H9 (cell line): ENCODE results near the gene KCNMA1. TPM values are rescaled to one million over a fixed set of nuclear protein-coding genes. Genes with fewer than 3 reads are reported as not detected.

ENCODE experiments used
- DNase-seq: peaks from one replicate; pipeline ENCODE4 v3.0.0-alpha.2; 2017
- H2AFZ ChIP-seq: one replicate; pipeline ENCODE4 v1.6.1; 2013; ENCODE audit warnings: mild to moderate bottlenecking, low read length, control low read depth, moderate library complexity
- H2AK5ac ChIP-seq: 2 replicates; pipeline ENCODE4 v1.6.1; 2013; ENCODE audit warnings: low read length, control low read depth, mixed read lengths; ENCODE audit not compliant: insufficient read length
- H2BK120ac ChIP-seq: one replicate; pipeline ENCODE4 v1.6.1; 2013; ENCODE audit warnings: low read depth, mild to moderate bottlenecking, low read length, control low read depth, inconsistent platforms; ENCODE audit not compliant: poor library complexity, severe bottlenecking
- H2BK12ac ChIP-seq: 2 replicates; pipeline ENCODE4 v1.6.1; 2013; ENCODE audit warnings: low read length, control low read depth, mixed read lengths, low read depth; ENCODE audit not compliant: insufficient read length
- H2BK15ac ChIP-seq: 2 replicates; pipeline ENCODE4 v1.6.1; 2013; ENCODE audit warnings: low read depth, low read length, control low read depth
- H2BK20ac ChIP-seq: one replicate; pipeline ENCODE4 v1.6.1; 2013; ENCODE audit warnings: low read depth, mild to moderate bottlenecking, low read length, control low read depth, inconsistent platforms; ENCODE audit not compliant: poor library complexity, severe bottlenecking
- H2BK5ac ChIP-seq: 2 replicates; pipeline ENCODE4 v1.6.1; 2013; ENCODE audit warnings: low read length, control low read depth, mixed read lengths; ENCODE audit not compliant: insufficient read length
- H3K14ac ChIP-seq: 2 replicates; pipeline ENCODE4 v1.6.1; 2013; ENCODE audit warnings: low read length, control low read depth; ENCODE audit not compliant: insufficient read depth
- H3K18ac ChIP-seq: 2 replicates; pipeline ENCODE4 v1.6.1; 2013; ENCODE audit warnings: low read depth, mild to moderate bottlenecking, mixed read lengths, low read length, control low read depth; ENCODE audit not compliant: insufficient read length
- H3K23ac ChIP-seq: 2 replicates; pipeline ENCODE4 v1.6.1; 2013; ENCODE audit warnings: low read length, control low read depth, mixed read lengths, low read depth; ENCODE audit not compliant: insufficient read length
- H3K23me2 ChIP-seq: 2 replicates; pipeline ENCODE4 v1.6.1; 2013; ENCODE audit warnings: low read depth, mild to moderate bottlenecking, mixed read lengths, low read length, control low read depth; ENCODE audit not compliant: insufficient read length, poor library complexity, severe bottlenecking
- H3K27ac ChIP-seq: 2 replicates; pipeline ENCODE4 v1.5.1; 2013; ENCODE audit warnings: low read length, control low read depth, mixed read lengths, low read depth; ENCODE audit not compliant: insufficient read length
- H3K27me3 ChIP-seq: 2 replicates; pipeline ENCODE4 v1.6.1; 2013; ENCODE audit warnings: low read length, control low read depth, inconsistent platforms; ENCODE audit not compliant: insufficient read depth
- H3K4ac ChIP-seq: 2 replicates; pipeline ENCODE4 v1.6.1; 2013; ENCODE audit warnings: low read depth, mild to moderate bottlenecking, control low read depth, inconsistent platforms, low read length, moderate library complexity
- H3K4me1 ChIP-seq: 2 replicates; pipeline ENCODE4 v1.6.1; 2013; ENCODE audit warnings: low read length, control low read depth, inconsistent platforms; ENCODE audit not compliant: insufficient read depth
- H3K4me2 ChIP-seq: 2 replicates; pipeline ENCODE4 v1.6.1; 2013; ENCODE audit warnings: low read length, control low read depth, mixed read lengths; ENCODE audit not compliant: insufficient read length, insufficient read depth
- H3K56ac ChIP-seq: 2 replicates; pipeline ENCODE4 v1.6.1; 2013; ENCODE audit warnings: low read depth, mild to moderate bottlenecking, mixed read lengths, low read length, control low read depth; ENCODE audit not compliant: insufficient read length
- H3K79me1 ChIP-seq: 2 replicates; pipeline ENCODE4 v1.6.1; 2013; ENCODE audit warnings: low read depth, mild to moderate bottlenecking, moderate library complexity, low read length, control low read depth, inconsistent platforms; ENCODE audit not compliant: insufficient read depth, poor library complexity, severe bottlenecking
- H3K79me2 ChIP-seq: 2 replicates; pipeline ENCODE4 v1.6.1; 2013; ENCODE audit warnings: low read length, control low read depth, inconsistent platforms; ENCODE audit not compliant: insufficient read depth
- H3K9ac ChIP-seq: 2 replicates; pipeline ENCODE4 v1.6.1; 2013; ENCODE audit warnings: low read length, control low read depth, mixed read lengths; ENCODE audit not compliant: insufficient read length; ENCODE audit errors: extremely low read depth
- H3K9me3 ChIP-seq: one replicate; pipeline ENCODE4 v1.6.1; 2013; ENCODE audit warnings: low read depth, low read length, inconsistent platforms; ENCODE audit not compliant: control insufficient read depth
- H3T11ph ChIP-seq: one replicate; pipeline ENCODE4 v1.6.1; 2013; ENCODE audit warnings: mild to moderate bottlenecking, low read length, control low read depth, inconsistent platforms
- H4K20me1 ChIP-seq: one replicate; pipeline ENCODE4 v1.6.1; 2013; ENCODE audit not compliant: control insufficient read depth, insufficient read length, insufficient read depth
- H4K5ac ChIP-seq: 2 replicates; pipeline ENCODE4 v1.6.1; 2013; ENCODE audit warnings: low read depth, mild to moderate bottlenecking, mixed read lengths, low read length, control low read depth; ENCODE audit not compliant: insufficient read length
- H4K8ac ChIP-seq: replicated peaks from 2 replicates; pipeline ENCODE4 v1.6.1; 2013; ENCODE audit warnings: low read length, control low read depth, mixed read lengths, low read depth; ENCODE audit not compliant: insufficient read length
- H4K91ac ChIP-seq: 2 replicates; pipeline ENCODE4 v1.6.1; 2013; ENCODE audit warnings: low read depth, mild to moderate bottlenecking, moderate library complexity, mixed read lengths, low read length, control low read depth; ENCODE audit not compliant: insufficient read length
- H3K27ac Mint-ChIP-seq, 3 experiments: 2 replicates in 2 of 3; 3 replicates in 1 of 3; pipeline ENCODE4 v1.8.0; 2020 to 2021; ENCODE audit warnings: mixed read lengths in 3 of 3, mild to moderate bottlenecking in 1 of 3, moderate library complexity in 1 of 3
- H3K27me3 Mint-ChIP-seq: 2 replicates; pipeline ENCODE4 v1.8.0; 2021; ENCODE audit warnings: low read depth, mild to moderate bottlenecking, moderate library complexity, mixed read lengths
- H3K36me3 Mint-ChIP-seq, 3 experiments: 2 replicates in 2 of 3; 3 replicates in 1 of 3; pipeline ENCODE4 v1.8.0; 2020 to 2021; ENCODE audit warnings: low read depth in 3 of 3, mixed read lengths in 3 of 3; ENCODE audit not compliant: insufficient read depth in 1 of 3
- H3K4me1 Mint-ChIP-seq, 2 experiments: 2 replicates each; pipeline ENCODE4 v1.8.0; 2020; ENCODE audit warnings: mixed read lengths in 2 of 2
- H3K4me3 Mint-ChIP-seq, 2 experiments: 2 replicates in 1 of 2; 3 replicates in 1 of 2; pipeline ENCODE4 v1.8.0; 2020 to 2021; ENCODE audit warnings: mild to moderate bottlenecking in 2 of 2, mixed read lengths in 2 of 2, moderate library complexity in 1 of 2
- H3K9me3 Mint-ChIP-seq, 2 experiments: 2 replicates in 1 of 2; 3 replicates in 1 of 2; pipeline ENCODE4 v1.8.0; 2020; ENCODE audit warnings: mild to moderate bottlenecking in 2 of 2, mixed read lengths in 2 of 2, moderate library complexity in 1 of 2
- CTCF ChIP-seq: fragments of 200-600 bp; sonication (generic); conservative IDR thresholded peaks from 3 replicates; pipeline ENCODE4 v1.8.0; 2021; ENCODE audit warnings: antibody characterized with exemption, mild to moderate bottlenecking
- WGBS: extraction: QIAGEN DNeasy Blood & Tissue Kit; methylation state at CpG from one replicate; pipeline ENCODE4 v1.1.7; 2013; ENCODE audit warnings: missing lambda C conversion rate, low lambda C conversion rate, mixed read lengths; ENCODE audit not compliant: insufficient read length; ENCODE audit errors: extremely low coverage; 5-methylcytosine and 5-hydroxymethylcytosine counted together
- total RNA-seq: library from RNA; stranded (reverse); gene quantifications from 2 replicates; pipeline ENCODE4 v1.2.1, GENCODE V29; 2021

KCNMA1 gene
- total RNA-seq, 1 experiment from 2014 or later: 2.0 TPM

- H3K27me3 Mint-ChIP-seq: peaks cover 56% of the 10 kb centered on the region
Measured at GRCh38 chr10:77641344-77641743, 3.7 kb upstream of the KCNMA1 start.

More at GRCh38 chr10:77641344-77641743, 3.7 kb upstream of the KCNMA1 start:
- no peak overlapping the region for H3K14ac ChIP-seq
- no peak overlapping the region for H3K23ac ChIP-seq
- no peak overlapping the region for H2AK5ac ChIP-seq
- H3K9ac ChIP-seq: peak overlapping the region; percentile 13
- no peak overlapping the region for H3K4ac ChIP-seq
- no peaks in the 10 kb centered on the region for H3K79me2 ChIP-seq
- no CpG with 5 or more reads among the region's 1 CpG for WGBS
- Mint-ChIP-seq H3K9me3 (peaks cover 21 to 23% of the 10 kb centered on the region in 2 experiments), H3K36me3 (peaks cover 2 to 21% (median 7%) of the 10 kb centered on the region in 3 experiments), H3K27ac (no peak overlapping the region), H3K4me1 (peaks cover 12 to 15% of the 10 kb centered on the region in 2 experiments), H3K4me3 (0 out of 5 replicates have a peak overlapping the region, but pooled peaks of 1 of the 2 experiments have one; percentile 39)
- no peak for DNase-seq
- no peak overlapping the region for H2AFZ ChIP-seq
- H3K18ac ChIP-seq: no peak overlapping the region
- H3K4me1 ChIP-seq: no peaks in the 10 kb centered on the region; the same call in 1 of the 2 replicates
- no peak overlapping the region for H2BK15ac ChIP-seq
- no peak overlapping the region for H2BK12ac ChIP-seq
- no peaks in the 10 kb centered on the region for H4K20me1 ChIP-seq
- H4K91ac ChIP-seq: no peak overlapping the region
- no peak overlapping the region for H3K56ac ChIP-seq
- no peak overlapping the region for H2BK5ac ChIP-seq
- peaks cover 30% of the 10 kb centered on the region for H3K27me3 ChIP-seq
- H3K27ac ChIP-seq: no peak overlapping the region
- H4K8ac ChIP-seq: no peak overlapping the region
- H2BK120ac ChIP-seq: no peak overlapping the region
- H3K4me2 ChIP-seq: no peak overlapping the region
- H4K5ac ChIP-seq: no peak overlapping the region
- H3K79me1 ChIP-seq: no peaks in the 10 kb centered on the region
- H2BK20ac ChIP-seq: no peak overlapping the region
- H3T11ph ChIP-seq: no peak overlapping the region
- peaks cover 19% of the 10 kb centered on the region for H3K23me2 ChIP-seq
- no peak for TF ChIP-seq CTCF
- H3K9me3 ChIP-seq: no peaks in the 10 kb centered on the region
